Natural killer cell (primary cell): Measurements from ENCODE around the gene C2CD4D. TPM values are rescaled to one million over a fixed set of nuclear protein-coding genes. Genes with fewer than 3 reads are reported as not detected.
A peak's percentile ranks its signal among the peaks of the same experiment; 100 is the strongest.

ENCODE experiments used
- ATAC-seq, 3 donors: fragments of 150-1000 bp in 2 of 3; fragments of 200-7000 bp in 1 of 3; cut with Tn5 transposase; 1 replicate in 1 of 3; 2 replicates in 2 of 3; pipeline ENCODE4 v1.10.0; 2021; ENCODE audit warnings: mild to moderate bottlenecking in 2 of 3, moderate library complexity in 2 of 3
- DNase-seq, 2 donors: peaks; one replicate each; pipeline versions ENCODE4 v3.0.0 to v3.0.0-alpha.2; 2013 to 2021; ENCODE audit warnings: mixed read lengths in 1 of 2
- H3K27ac ChIP-seq: one replicate; pipeline ENCODE4 v1.5.1; 2013; ENCODE audit warnings: mild to moderate bottlenecking, low read length
- H3K27me3 ChIP-seq: one replicate; pipeline ENCODE4 v1.6.1; 2013; ENCODE audit warnings: low read length; ENCODE audit not compliant: control insufficient read depth, insufficient read depth
- H3K36me3 ChIP-seq: one replicate; pipeline ENCODE4 v1.6.1; 2013; ENCODE audit warnings: low read length; ENCODE audit not compliant: control insufficient read depth, insufficient read depth
- H3K4me1 ChIP-seq: one replicate; pipeline ENCODE4 v1.6.1; 2013; ENCODE audit warnings: low read length; ENCODE audit not compliant: control insufficient read depth, insufficient read depth
- H3K4me3 ChIP-seq: one replicate; pipeline ENCODE4 v1.5.1; 2013; ENCODE audit warnings: low read length
- H3K9me3 ChIP-seq: one replicate; pipeline ENCODE4 v1.6.1; 2013; ENCODE audit warnings: low read length; ENCODE audit not compliant: control insufficient read depth, insufficient read depth
- H3K27ac Mint-ChIP-seq, 2 donors: one replicate each; pipeline ENCODE4 v1.8.0; 2022; ENCODE audit warnings: mild to moderate bottlenecking in 2 of 2, mixed read lengths in 2 of 2, moderate library complexity in 1 of 2
- H3K27me3 Mint-ChIP-seq, 2 donors: one replicate each; pipeline ENCODE4 v1.8.0; 2022; ENCODE audit warnings: low read depth in 2 of 2, mixed read lengths in 2 of 2
- H3K36me3 Mint-ChIP-seq: one replicate; pipeline ENCODE4 v1.8.0; 2022; ENCODE audit warnings: mixed read lengths
- H3K4me1 Mint-ChIP-seq, 2 donors: one replicate each; pipeline ENCODE4 v1.8.0; 2022; ENCODE audit warnings: mixed read lengths in 2 of 2
- H3K4me3 Mint-ChIP-seq: one replicate; pipeline ENCODE4 v1.8.0; 2022; ENCODE audit warnings: mild to moderate bottlenecking, moderate library complexity, mixed read lengths
- H3K9me3 Mint-ChIP-seq, 2 donors: one replicate each; pipeline ENCODE4 v1.8.0; 2022; ENCODE audit warnings: mixed read lengths in 2 of 2
- WGBS: methylation state at CpG from one replicate; pipeline ENCODE4 v1.1.7; 2013; ENCODE audit warnings: missing lambda C conversion rate; ENCODE audit not compliant: insufficient coverage; 5-methylcytosine and 5-hydroxymethylcytosine counted together
- intact Hi-C: fragments of 100-400 bp; cut with micrococcal nuclease; formaldehyde crosslinking; loops from one replicate; pipeline ENCODE4 v1.14.2; 2022
- total RNA-seq, 4 donors: library from RNA; stranded (reverse); fragments of 120-200 nt in 1 of 4; gene quantifications; one replicate each; pipeline versions ENCODE4 v1.2.3 to v1.2.4, GENCODE V29; 2013 to 2022
- TF ChIP-seq, protein P1 (sequence below): fragments of 200-600 bp; IDR thresholded peaks from one replicate; pipeline ENCODE4 v1.8.0; 2022; ENCODE audit warnings: antibody characterized with exemption

Gene C2CD4D
- total RNA-seq, 3 donors from 2014 or later (not counting 1 experiment from before 2014, with no cell fraction given), result 0.20 to 0.24 TPM; not detected in 1

DNA sequence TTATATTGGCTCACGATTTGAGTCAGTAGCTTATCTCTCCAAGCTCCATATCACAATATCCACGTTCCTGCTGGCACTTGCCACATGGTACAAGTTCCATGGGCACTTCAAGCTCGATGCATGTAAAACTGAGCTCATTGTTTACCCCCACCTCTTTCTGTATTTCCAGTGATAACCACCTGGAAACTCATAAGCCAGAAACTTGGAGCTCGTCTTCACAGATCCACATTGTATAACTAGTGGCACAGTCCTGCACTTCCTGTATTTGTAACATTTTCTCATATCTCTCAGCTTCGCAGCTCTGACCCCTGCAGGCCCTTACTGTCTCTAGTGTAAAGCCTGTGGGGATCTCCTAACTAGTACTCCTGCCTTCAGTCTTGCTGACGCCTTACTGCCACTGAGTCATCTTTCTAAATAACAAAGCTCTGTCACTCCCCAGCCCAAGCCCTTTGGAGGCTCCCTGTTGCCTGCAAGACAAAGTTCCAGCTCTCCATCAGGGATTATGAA is 6.5 kb upstream of the C2CD4D start:
- Histone ChIP-seq H3K4me1 (no peaks in the 10 kb centered on the region), H3K4me3 (no peak overlapping the region), H3K36me3 (no peaks in the 10 kb centered on the region), H3K9me3 (no peaks in the 10 kb centered on the region), H3K27me3 (no peaks in the 10 kb centered on the region), H3K27ac (no peak overlapping the region)
- peak in 1 of 3 donors; percentile 36 for ATAC-seq
- H3K27ac Mint-ChIP-seq, result no peak overlapping the region
- intact Hi-C loops, result no loop called here
- no peak overlapping the region for H3K4me3 Mint-ChIP-seq
- H3K27me3 Mint-ChIP-seq, result peaks cover 18 to 22% of the 10 kb centered on the region in 2 donors
- TF ChIP-seq, protein P1, sequence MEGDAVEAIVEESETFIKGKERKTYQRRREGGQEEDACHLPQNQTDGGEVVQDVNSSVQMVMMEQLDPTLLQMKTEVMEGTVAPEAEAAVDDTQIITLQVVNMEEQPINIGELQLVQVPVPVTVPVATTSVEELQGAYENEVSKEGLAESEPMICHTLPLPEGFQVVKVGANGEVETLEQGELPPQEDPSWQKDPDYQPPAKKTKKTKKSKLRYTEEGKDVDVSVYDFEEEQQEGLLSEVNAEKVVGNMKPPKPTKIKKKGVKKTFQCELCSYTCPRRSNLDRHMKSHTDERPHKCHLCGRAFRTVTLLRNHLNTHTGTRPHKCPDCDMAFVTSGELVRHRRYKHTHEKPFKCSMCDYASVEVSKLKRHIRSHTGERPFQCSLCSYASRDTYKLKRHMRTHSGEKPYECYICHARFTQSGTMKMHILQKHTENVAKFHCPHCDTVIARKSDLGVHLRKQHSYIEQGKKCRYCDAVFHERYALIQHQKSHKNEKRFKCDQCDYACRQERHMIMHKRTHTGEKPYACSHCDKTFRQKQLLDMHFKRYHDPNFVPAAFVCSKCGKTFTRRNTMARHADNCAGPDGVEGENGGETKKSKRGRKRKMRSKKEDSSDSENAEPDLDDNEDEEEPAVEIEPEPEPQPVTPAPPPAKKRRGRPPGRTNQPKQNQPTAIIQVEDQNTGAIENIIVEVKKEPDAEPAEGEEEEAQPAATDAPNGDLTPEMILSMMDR, result no peak
- WGBS, result 73% methylated on average over 6 of the region's 6 CpGs
- H3K9me3 Mint-ChIP-seq, result no peaks in the 10 kb centered on the region
- DNase-seq, result peak in 1 of 2 donors; percentile 32
- no peaks in the 10 kb centered on the region for H3K36me3 Mint-ChIP-seq
- H3K4me1 Mint-ChIP-seq, result no peaks in the 10 kb centered on the region

DNA sequence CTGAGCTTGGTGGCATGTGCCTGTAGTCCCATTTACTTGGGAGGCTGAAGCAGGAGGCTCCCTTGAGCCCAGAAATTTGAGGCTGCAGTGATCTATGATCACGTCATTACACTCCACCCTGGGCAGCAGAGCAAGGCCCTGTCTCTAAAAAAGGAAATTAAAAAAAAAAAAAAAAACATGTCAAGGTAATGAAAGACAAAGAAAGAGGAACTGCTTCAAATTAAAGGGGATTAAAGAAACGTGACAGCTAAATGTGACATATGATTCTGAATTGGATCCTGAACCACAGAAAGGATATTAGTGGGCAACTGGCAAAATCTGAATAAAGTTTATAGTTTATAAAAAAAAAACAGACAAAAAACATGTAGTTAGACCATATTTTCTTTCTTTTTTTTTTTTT is 3.8 kb upstream of the C2CD4D start:
- no peaks in the 10 kb centered on the region for H3K36me3 Mint-ChIP-seq
- H3K27ac ChIP-seq, result no peak overlapping the region
- H3K27ac Mint-ChIP-seq, result no peak overlapping the region
- no peaks in the 10 kb centered on the region for H3K9me3 Mint-ChIP-seq
- no peaks in the 10 kb centered on the region for H3K9me3 ChIP-seq
- TF ChIP-seq, protein P1, result no peak
- H3K27me3 ChIP-seq, result peaks cover 5% of the 10 kb centered on the region
- H3K27me3 Mint-ChIP-seq, result peaks cover 10 to 32% of the 10 kb centered on the region in 2 donors
- peaks cover 16 to 23% of the 10 kb centered on the region in 2 donors for H3K4me1 Mint-ChIP-seq
- intact Hi-C loops, result no loop called here
- WGBS, result 64% methylated on average over 2 of the region's 2 CpGs
- H3K4me3 Mint-ChIP-seq, result no peak overlapping the region
- H3K4me1 ChIP-seq, result peaks cover 21% of the 10 kb centered on the region
- ATAC-seq, result no peak
- H3K4me3 ChIP-seq, result no peak overlapping the region
- H3K36me3 ChIP-seq, result no peaks in the 10 kb centered on the region
- no peak for DNase-seq

DNA sequence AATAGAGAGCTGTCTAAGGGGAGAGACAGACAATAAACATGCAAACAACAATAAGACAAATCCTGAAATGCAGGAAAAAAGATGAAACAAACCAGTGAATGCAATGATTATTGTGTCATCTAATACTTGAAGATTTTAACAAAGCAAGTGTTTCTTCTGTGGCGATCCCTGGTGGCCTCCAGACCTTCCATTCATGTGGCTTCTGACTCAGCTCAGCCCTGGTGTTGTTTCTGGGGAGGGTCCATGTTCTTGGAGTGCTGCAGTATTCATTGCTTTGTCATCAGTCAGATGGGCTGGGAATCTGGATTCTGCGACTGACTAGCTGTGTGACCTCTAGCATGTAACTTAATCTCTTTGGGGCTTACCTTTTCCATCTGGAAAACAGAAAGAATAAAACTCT is 1.5 kb upstream of the C2CD4D start:
- peaks cover 5% of the 10 kb centered on the region for H3K27me3 ChIP-seq
- no peaks in the 10 kb centered on the region for H3K36me3 ChIP-seq
- no peak overlapping the region for H3K4me3 ChIP-seq
- TF ChIP-seq, protein P1, result no peak
- H3K9me3 ChIP-seq, result no peaks in the 10 kb centered on the region
- Mint-ChIP-seq H3K27ac (peak overlapping the region in 1 of 2 donors; percentile 85), H3K4me3 (no peak overlapping the region), H3K4me1 (peaks cover 33 to 40% of the 10 kb centered on the region in 2 donors), H3K9me3 (no peaks in the 10 kb centered on the region), H3K36me3 (no peaks in the 10 kb centered on the region), H3K27me3 (peaks cover 10 to 32% of the 10 kb centered on the region in 2 donors)
- peaks cover 37% of the 10 kb centered on the region for H3K4me1 ChIP-seq
- DNase-seq (no peak), ATAC-seq (no peak)
- H3K27ac ChIP-seq, result no peak overlapping the region
- WGBS, result 98% methylated on average over 2 of the region's 2 CpGs
- intact Hi-C loops, result no loop called here

DNA sequence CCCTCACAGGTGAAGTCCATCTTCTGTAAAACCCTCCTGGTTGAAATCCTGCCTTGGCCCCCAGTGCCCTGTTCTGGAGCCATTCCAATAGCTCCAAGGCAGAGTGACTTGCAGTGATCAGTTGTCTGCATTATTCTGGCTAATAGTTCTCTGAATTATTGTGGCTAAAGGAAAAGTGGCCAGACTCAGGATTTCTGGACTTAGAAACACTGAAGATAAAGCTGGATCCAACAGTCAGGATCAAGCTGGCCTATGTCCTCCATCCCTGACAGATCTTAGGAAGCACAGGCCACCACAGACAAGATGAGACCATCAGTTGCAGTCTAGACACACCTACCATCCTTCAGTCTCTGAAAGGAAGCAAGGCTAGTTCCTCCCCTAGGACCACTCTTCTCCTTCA is 801 bp upstream of the C2CD4D start:
- Histone ChIP-seq H3K4me3 (no peak overlapping the region), H3K9me3 (no peaks in the 10 kb centered on the region), H3K4me1 (peaks cover 37% of the 10 kb centered on the region), H3K27ac (peak overlapping the region; percentile 19), H3K36me3 (no peaks in the 10 kb centered on the region), H3K27me3 (peaks cover 5% of the 10 kb centered on the region)
- TF ChIP-seq, protein P1, result no peak
- intact Hi-C loops, result no loop called here
- no peaks in the 10 kb centered on the region for H3K9me3 Mint-ChIP-seq
- peaks cover 33 to 40% of the 10 kb centered on the region in 2 donors for H3K4me1 Mint-ChIP-seq
- ATAC-seq, result no peak
- no peaks in the 10 kb centered on the region for H3K36me3 Mint-ChIP-seq
- H3K27ac Mint-ChIP-seq, result peak overlapping the region in 1 of 2 donors; percentile 85
- H3K27me3 Mint-ChIP-seq, result peaks cover 10 to 30% of the 10 kb centered on the region in 2 donors
- H3K4me3 Mint-ChIP-seq, result peak overlapping the region; percentile 86
- DNase-seq, result no peak
